ENCODE data around the gene CPEB4. TPM values are rescaled to one million over a fixed set of nuclear protein-coding genes. Genes with fewer than 3 reads are reported as not detected.

CPEB4 gene
- total and polyA plus RNA-seq, 9 of the 15 experiments (the other 6 are each of a cell fraction or from before 2014, with no cell fraction given), result 7.4 to 21.3 (median 12.4) TPM

GRCh38 chr5:173864126-173865050, 23.8 kb upstream of the CPEB4 start (continued):
- TF ChIP-seq JUND (IDR thresholded peaks at IDR 0.05; ENCODE audit: borderline replicate concordance, low read depth, low read length) (0 out of 2 replicates have a peak, but pooled peaks have one; percentile 18), JUND (tag; IDR thresholded peaks at IDR 0.05; ENCODE audit: borderline replicate concordance, low read depth, low read length) (peak; percentile 45; the same call in 1 of the 3 replicates), ETV1 (tag; conservative IDR thresholded peaks at IDR 0.05; ENCODE audit: low read depth) (peak; percentile 68), TCFL5 (CRISPR knock-in tag; conservative IDR thresholded peaks at IDR 0.05) (0 out of 2 replicates have a peak, but pooled peaks have one; percentile 19), AFF1 (IDR thresholded peaks at IDR 0.05; ENCODE audit: low read depth in 1 of 2, partially characterized antibody in 2 of 2) (peak in 1 of 2 experiments; percentile 67), CREB3 (tag; conservative IDR thresholded peaks at IDR 0.05; ENCODE audit: low read depth) (no peak), POLR2AphosphoS2 (IDR thresholded peaks at IDR 0.05; ENCODE audit: low read length) (no peak), SP2 (IDR thresholded peaks at IDR 0.05; ENCODE audit: extremely low read depth, low read depth, low read length, poor library complexity, severe bottlenecking) (no peak), VEZF1 (CRISPR knock-in tag; IDR thresholded peaks at IDR 0.05) (peak; percentile 22; the same call in 1 of the 2 replicates), NR2C1 (IDR thresholded peaks at IDR 0.05) (peak; percentile 47; the same call in 1 of the 2 replicates), NR2C1 (tag; IDR thresholded peaks at IDR 0.05) (peak; percentile 60; the same call in 1 of the 2 replicates), ZBTB17 (CRISPR knock-in tag; IDR thresholded peaks at IDR 0.05) (0 out of 2 replicates have a peak, but pooled peaks have one; percentile 32), ZNF76 (CRISPR knock-in tag; IDR thresholded peaks at IDR 0.05; ENCODE audit: borderline replicate concordance) (peak; percentile 32; the same call in 1 of the 2 replicates), ARID3B (CRISPR knock-in tag; IDR thresholded peaks at IDR 0.05; ENCODE audit: borderline replicate concordance) (0 out of 2 replicates have a peak, but pooled peaks have one; percentile 29), OTX1 (CRISPR knock-in tag; IDR thresholded peaks at IDR 0.05) (0 out of 2 replicates have a peak, but pooled peaks have one; percentile 60), ZNF583 (CRISPR knock-in tag; IDR thresholded peaks at IDR 0.05) (peak; percentile 29; the same call in 1 of the 2 replicates), ATF7 (IDR thresholded peaks at IDR 0.05) (0 out of 2 replicates have a peak, but pooled peaks have one; percentile 38)
